Mesothelial cell of epicardium (in vitro differentiated cells): ENCODE results near the gene EPGN. TPM values are rescaled to one million over a fixed set of nuclear protein-coding genes. Genes with fewer than 3 reads are reported as not detected.

ENCODE experiments used
- DNase-seq, 2 experiments: peaks; one replicate each; pipeline ENCODE4 v3.0.0; 2021; ENCODE audit warnings: low spot score in 2 of 2; ENCODE audit not compliant: unreplicated experiment in 2 of 2
- H3K27ac Mint-ChIP-seq: 2 replicates; pipeline ENCODE4 v1.8.0; 2021; ENCODE audit warnings: mixed read lengths
- H3K27me3 Mint-ChIP-seq: 2 replicates; pipeline ENCODE4 v1.8.0; 2021; ENCODE audit warnings: low read depth, mixed read lengths
- H3K36me3 Mint-ChIP-seq: 2 replicates; pipeline ENCODE4 v1.8.0; 2021; ENCODE audit warnings: mixed read lengths
- H3K4me1 Mint-ChIP-seq: 2 replicates; pipeline ENCODE4 v1.8.0; 2021; ENCODE audit warnings: mixed read lengths
- H3K4me3 Mint-ChIP-seq: 2 replicates; pipeline ENCODE4 v1.8.0; 2021; ENCODE audit warnings: mild to moderate bottlenecking, moderate library complexity, mixed read lengths
- H3K9me3 Mint-ChIP-seq: 2 replicates; pipeline ENCODE4 v1.8.0; 2021; ENCODE audit warnings: mixed read lengths
- CTCF ChIP-seq: fragments of 200-600 bp; sonication (generic); IDR thresholded peaks from one replicate; pipeline ENCODE4 v1.5.0; 2021; ENCODE audit warnings: antibody characterized with exemption; ENCODE audit not compliant: unreplicated experiment
- total RNA-seq: library from RNA; stranded (reverse); gene quantifications from 3 replicates; pipeline ENCODE4 v1.2.1, GENCODE V29; 2021

Gene EPGN
- total RNA-seq, 1 donor from 2014 or later: 8.0 TPM

GRCh38 chr4:74284053-74284452 is 24.2 kb upstream of the EPGN start:
- no peak overlapping the region for H3K4me3 Mint-ChIP-seq
- no peaks in the 10 kb centered on the region for H3K27me3 Mint-ChIP-seq
- peaks cover 21% of the 10 kb centered on the region for H3K4me1 Mint-ChIP-seq
- no peak for TF ChIP-seq CTCF
- no peaks in the 10 kb centered on the region for H3K36me3 Mint-ChIP-seq
- H3K27ac Mint-ChIP-seq: peak overlapping the region; percentile 94
- no peaks in the 10 kb centered on the region for H3K9me3 Mint-ChIP-seq
- DNase-seq: no peak

DNA sequence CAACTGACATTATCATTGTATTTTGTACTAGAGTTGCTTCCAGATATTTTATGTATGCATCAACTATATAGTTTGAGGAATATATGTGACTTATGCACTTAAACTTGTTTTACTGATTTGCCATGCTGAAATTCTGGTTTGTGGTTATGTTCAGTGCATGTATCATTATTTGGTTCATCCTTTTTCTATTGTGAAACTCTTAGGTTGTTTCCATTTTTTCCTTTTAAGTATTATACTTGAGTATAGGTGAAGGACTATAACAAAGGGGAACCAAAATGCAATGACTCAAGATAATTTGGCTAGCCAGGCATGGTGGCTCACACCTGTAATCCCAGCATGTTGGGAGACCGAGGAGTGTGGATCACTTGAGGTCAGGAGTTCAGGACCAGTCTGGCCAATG is 21.1 kb upstream of the EPGN start:
- no peaks in the 10 kb centered on the region for H3K9me3 Mint-ChIP-seq
- DNase-seq: no peak
- H3K4me1 Mint-ChIP-seq: peaks cover 19% of the 10 kb centered on the region
- no peak overlapping the region for H3K4me3 Mint-ChIP-seq
- H3K27ac Mint-ChIP-seq: no peak overlapping the region
- H3K36me3 Mint-ChIP-seq: no peaks in the 10 kb centered on the region
- H3K27me3 Mint-ChIP-seq: no peaks in the 10 kb centered on the region
- TF ChIP-seq CTCF: no peak

- Mint-ChIP-seq H3K4me1 (peaks cover 17% of the 10 kb centered on the region), H3K36me3 (no peaks in the 10 kb centered on the region), H3K9me3 (no peaks in the 10 kb centered on the region), H3K27me3 (no peaks in the 10 kb centered on the region), H3K4me3 (no peak overlapping the region), H3K27ac (no peak overlapping the region)
- TF ChIP-seq CTCF: no peak
- no peak for DNase-seq
Measured at GRCh38 chr4:74287791-74288190, 20.5 kb upstream of the EPGN start.

DNA sequence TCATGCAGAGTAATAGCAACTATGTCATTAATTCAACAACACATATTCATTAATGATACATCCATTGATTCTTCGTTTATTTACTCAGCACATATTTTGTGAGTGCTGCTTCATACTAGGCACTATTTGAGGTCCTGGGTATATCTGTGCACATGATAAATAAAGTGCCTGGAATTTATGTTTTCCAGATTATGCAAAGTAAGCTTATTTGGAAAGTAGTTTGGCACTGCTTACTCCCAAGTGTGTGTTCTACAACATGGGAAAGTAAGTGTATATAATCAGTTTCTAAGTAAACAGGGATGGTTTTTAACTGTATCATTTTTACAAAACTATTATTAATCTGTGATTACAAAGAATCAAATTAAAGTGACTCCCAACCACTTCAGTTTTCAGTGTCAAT is 16.8 kb upstream of the EPGN start:
- no peak for DNase-seq
- Mint-ChIP-seq H3K27me3 (no peaks in the 10 kb centered on the region), H3K4me3 (no peak overlapping the region), H3K27ac (no peak overlapping the region), H3K4me1 (peaks cover 19% of the 10 kb centered on the region), H3K9me3 (no peaks in the 10 kb centered on the region), H3K36me3 (no peaks in the 10 kb centered on the region)
- TF ChIP-seq CTCF: no peak

DNA sequence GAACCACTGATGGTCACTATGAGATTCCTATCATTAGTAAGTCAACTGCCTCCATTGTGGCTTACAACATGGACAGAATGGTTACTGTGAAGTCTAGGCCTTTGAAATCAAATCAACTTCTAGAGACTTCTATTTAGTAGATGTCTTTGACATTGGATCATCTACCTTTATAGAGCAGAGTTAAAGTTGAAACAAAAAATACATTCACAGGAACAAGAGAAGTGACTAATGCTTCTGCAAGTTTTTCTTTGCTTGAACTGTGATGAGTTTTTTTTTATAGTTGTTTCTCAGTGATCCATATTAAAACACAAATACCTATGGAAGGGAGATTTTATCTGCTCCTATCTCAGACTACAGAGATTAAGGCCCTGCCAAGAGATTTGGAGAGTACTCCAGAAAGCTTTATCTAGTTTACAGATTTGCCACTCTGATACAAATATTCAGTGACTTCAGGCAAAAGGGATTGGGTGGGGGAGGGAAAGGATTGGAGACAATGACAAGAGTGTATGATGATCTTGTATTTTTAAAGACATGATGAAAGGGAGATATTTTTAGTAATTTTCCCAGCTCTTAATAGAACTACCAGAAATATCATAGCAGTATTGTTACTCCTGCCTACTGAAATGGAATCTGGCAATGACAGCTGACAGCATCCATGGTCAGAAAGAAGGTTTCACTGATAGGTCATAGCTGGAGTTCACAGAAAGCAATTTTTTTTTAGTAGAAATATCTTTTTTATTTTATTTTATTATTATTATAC is 16.0 kb upstream of the EPGN start:
- no peak overlapping the region for H3K4me3 Mint-ChIP-seq
- no peaks in the 10 kb centered on the region for H3K9me3 Mint-ChIP-seq
- H3K36me3 Mint-ChIP-seq: no peaks in the 10 kb centered on the region

More for the DNA sequence above, 16.0 kb upstream of the EPGN start:
- Mint-ChIP-seq H3K27ac (no peak overlapping the region), H3K27me3 (no peaks in the 10 kb centered on the region), H3K4me1 (peaks cover 23% of the 10 kb centered on the region)
- DNase-seq: no peak
- TF ChIP-seq CTCF: no peak
